ENCODE data around the gene LGALS3. TPM values are rescaled to one million over a fixed set of nuclear protein-coding genes. Genes with fewer than 3 reads are reported as not detected.
"Not testable (repeated sequence)": the region's sequence is repeated elsewhere in the genome, so short reads cannot be mapped to it uniquely, and the experiment has no call there.

Gene LGALS3
- total RNA-seq = 1,000 to 10,000 TPM in 3 of 4 donors, 100 to 1,000 TPM in 1; 388 to 2,805 (median 1,702) TPM

- in situ Hi-C loops (cut with MboI; ENCODE audit: low pct_ligation_motif_present in 1 of 4, low pct_unique_long_range_greater_than_20kb in 1 of 4, low sequenced_read_pairs in 3 of 4) = no loop called here
- Histone ChIP-seq H3K4me1 (peaks cover 21 to 69% (median 59%) of the 10 kb centered on the region in 4 donors), H3K27me3 (no peaks in the 10 kb centered on the region), H3K27ac (peak within 1 kb of the TSS; percentile 93 to 99 (median 98)), H3K36me3 (no peaks in the 10 kb centered on the region), H3K9me3 (no peaks in the 10 kb centered on the region), H3K4me3 (peak within 1 kb of the TSS; percentile 39 to 92 (median 90))
- TF ChIP-seq EP300 (IDR thresholded peaks at IDR 0.05; ENCODE audit: low read depth) (no peak), POLR2A (IDR thresholded peaks at IDR 0.05) (peak; percentile 23), POLR2AphosphoS5 (IDR thresholded peaks at IDR 0.05) (peak; percentile 50 to 94 (median 82))
- TF ChIP-seq, protein P1, sequence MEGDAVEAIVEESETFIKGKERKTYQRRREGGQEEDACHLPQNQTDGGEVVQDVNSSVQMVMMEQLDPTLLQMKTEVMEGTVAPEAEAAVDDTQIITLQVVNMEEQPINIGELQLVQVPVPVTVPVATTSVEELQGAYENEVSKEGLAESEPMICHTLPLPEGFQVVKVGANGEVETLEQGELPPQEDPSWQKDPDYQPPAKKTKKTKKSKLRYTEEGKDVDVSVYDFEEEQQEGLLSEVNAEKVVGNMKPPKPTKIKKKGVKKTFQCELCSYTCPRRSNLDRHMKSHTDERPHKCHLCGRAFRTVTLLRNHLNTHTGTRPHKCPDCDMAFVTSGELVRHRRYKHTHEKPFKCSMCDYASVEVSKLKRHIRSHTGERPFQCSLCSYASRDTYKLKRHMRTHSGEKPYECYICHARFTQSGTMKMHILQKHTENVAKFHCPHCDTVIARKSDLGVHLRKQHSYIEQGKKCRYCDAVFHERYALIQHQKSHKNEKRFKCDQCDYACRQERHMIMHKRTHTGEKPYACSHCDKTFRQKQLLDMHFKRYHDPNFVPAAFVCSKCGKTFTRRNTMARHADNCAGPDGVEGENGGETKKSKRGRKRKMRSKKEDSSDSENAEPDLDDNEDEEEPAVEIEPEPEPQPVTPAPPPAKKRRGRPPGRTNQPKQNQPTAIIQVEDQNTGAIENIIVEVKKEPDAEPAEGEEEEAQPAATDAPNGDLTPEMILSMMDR (IDR thresholded peaks at IDR 0.05) = no peak
- DNase-seq = peak; percentile 88
- WGBS, 2 donors (ENCODE audit: low coverage in 1 of 2) = 1% methylated on average over 28 of the region's 50 CpGs; no CpG with 5 or more reads in 1 of the 2 donors
- intact Hi-C loops (cut with DNase I; ENCODE audit: low total_unique reads) = no loop called here
These were observed at the start of gene LGALS3 for GRCh38 chr14:55129086-55129427. Gene LGALS3, plus strand, starts transcription at chr14:55129252. Its CDS starts 8,122 bp downstream, at chr14:55137374.

- 83% methylated on average over 6 of the region's 6 CpGs; no CpG with 5 or more reads in 1 of the 2 donors for WGBS, 2 donors (ENCODE audit: low coverage in 1 of 2)
- H3K36me3 ChIP-seq; H3K27ac ChIP-seq; H3K9me3 ChIP-seq; H3K4me3 ChIP-seq; intact Hi-C loops (cut with DNase I; ENCODE audit: low total_unique reads); DNase-seq; H3K4me1 ChIP-seq; H3K27me3 ChIP-seq: not testable (repeated sequence)
- in situ Hi-C loops (cut with MboI; ENCODE audit: low pct_ligation_motif_present in 1 of 4, low pct_unique_long_range_greater_than_20kb in 1 of 4, low sequenced_read_pairs in 3 of 4) = loop anchor here in 2 of 4 donors (10.0 kb wide), 2 partner anchors 55 to 75 kb away; no protein-coding TSS in a partner anchor
These were observed 49.1 kb upstream of the LGALS3 start for GRCh38 chr14:55079961-55080360.

DNA sequence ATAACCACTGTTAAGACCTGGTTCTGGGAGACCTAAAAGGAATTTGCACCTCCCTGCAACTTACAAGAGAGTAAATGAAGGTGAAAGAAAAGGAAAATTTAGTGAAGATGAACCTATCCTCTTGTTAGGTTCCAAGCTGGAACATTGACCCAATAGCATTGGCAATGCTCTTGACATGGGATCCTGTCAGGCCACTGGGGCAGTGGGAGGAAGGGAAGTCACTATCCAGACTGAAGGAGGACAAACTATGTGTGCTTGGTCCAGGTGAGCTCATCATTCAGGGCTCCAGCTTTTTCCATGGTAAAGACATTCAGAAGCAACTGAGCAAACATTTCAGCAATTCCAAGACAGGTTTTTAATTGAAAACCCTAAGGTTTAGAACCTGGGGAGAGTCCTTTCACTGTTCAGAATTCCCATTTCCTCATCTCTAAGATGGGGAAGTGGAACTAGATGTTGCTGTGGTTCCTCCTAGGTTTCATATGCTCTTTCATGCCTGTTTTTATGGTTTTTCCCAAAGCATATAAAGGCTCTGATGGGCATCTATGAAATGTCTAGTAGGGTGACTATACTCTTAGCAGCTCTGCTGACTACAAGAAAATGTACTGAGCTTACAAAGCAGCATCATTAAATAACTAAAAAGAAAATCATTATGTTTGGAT is 44.5 kb upstream of the LGALS3 start:
- Histone ChIP-seq H3K27me3 (no peaks in the 10 kb centered on the region), H3K36me3 (no peaks in the 10 kb centered on the region), H3K9me3 (no peaks in the 10 kb centered on the region), H3K4me1 (peaks cover 0 to 3% (median 1%) of the 10 kb centered on the region in 4 donors), H3K27ac (no peak overlapping the region), H3K4me3 (no peak overlapping the region)
- in situ Hi-C loops (cut with MboI; ENCODE audit: low pct_ligation_motif_present in 1 of 4, low pct_unique_long_range_greater_than_20kb in 1 of 4, low sequenced_read_pairs in 3 of 4) (loop anchor here in 2 of 4 donors (10.0 kb wide), 2 partner anchors 50 to 70 kb away; no protein-coding TSS in a partner anchor), intact Hi-C loops (cut with DNase I; ENCODE audit: low total_unique reads) (no loop called here)
- TF ChIP-seq POLR2AphosphoS5 (IDR thresholded peaks at IDR 0.05) (no peak), POLR2A (IDR thresholded peaks at IDR 0.05) (no peak), EP300 (IDR thresholded peaks at IDR 0.05; ENCODE audit: low read depth) (no peak)
- TF ChIP-seq, protein P1 (IDR thresholded peaks at IDR 0.05) = no peak
- no peak for DNase-seq

DNA sequence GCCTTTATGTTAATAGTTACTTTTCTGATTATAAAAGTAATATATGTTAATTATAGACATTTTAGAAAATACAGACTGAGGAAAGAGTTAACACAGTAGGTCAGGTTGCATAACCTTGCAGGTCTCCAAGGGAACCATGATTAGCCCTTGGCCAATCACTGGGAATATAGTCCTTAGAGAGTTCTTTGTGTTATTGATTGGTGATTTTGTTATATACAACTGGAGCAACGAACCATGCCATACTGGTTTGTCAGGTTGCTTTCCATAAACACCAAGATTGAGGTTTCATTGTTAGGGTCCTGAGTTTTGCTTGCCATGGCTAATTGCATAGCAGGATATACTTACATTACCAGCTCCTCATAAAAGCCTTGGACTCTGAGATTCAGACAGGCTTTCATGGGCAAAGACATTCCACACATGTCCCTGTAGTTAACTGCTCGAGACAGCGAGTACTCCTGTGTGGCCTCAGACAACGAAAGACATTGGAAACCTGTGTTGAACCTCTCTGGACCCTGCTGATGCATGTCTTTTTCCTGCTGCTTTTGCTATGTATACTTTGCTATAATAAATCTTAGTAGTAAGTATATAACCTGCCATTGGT is 43.9 kb upstream of the LGALS3 start:
- Histone ChIP-seq H3K27ac (no peak overlapping the region), H3K27me3 (no peaks in the 10 kb centered on the region), H3K4me1 (peaks cover 0 to 3% (median 1%) of the 10 kb centered on the region in 4 donors), H3K36me3 (no peaks in the 10 kb centered on the region), H3K9me3 (no peaks in the 10 kb centered on the region), H3K4me3 (no peak overlapping the region)
- in situ Hi-C loops (cut with MboI; ENCODE audit: low pct_ligation_motif_present in 1 of 4, low pct_unique_long_range_greater_than_20kb in 1 of 4, low sequenced_read_pairs in 3 of 4) (loop anchor here in 2 of 4 donors (10.0 kb wide), 2 partner anchors 50 to 70 kb away; no protein-coding TSS in a partner anchor), intact Hi-C loops (cut with DNase I; ENCODE audit: low total_unique reads) (no loop called here)
- no peak for TF ChIP-seq EP300 (IDR thresholded peaks at IDR 0.05; ENCODE audit: low read depth)
- 53 to 60% methylated on average over 4 of the region's 4 CpGs for WGBS, 2 donors (ENCODE audit: low coverage in 1 of 2)
- no peak for DNase-seq

DNA sequence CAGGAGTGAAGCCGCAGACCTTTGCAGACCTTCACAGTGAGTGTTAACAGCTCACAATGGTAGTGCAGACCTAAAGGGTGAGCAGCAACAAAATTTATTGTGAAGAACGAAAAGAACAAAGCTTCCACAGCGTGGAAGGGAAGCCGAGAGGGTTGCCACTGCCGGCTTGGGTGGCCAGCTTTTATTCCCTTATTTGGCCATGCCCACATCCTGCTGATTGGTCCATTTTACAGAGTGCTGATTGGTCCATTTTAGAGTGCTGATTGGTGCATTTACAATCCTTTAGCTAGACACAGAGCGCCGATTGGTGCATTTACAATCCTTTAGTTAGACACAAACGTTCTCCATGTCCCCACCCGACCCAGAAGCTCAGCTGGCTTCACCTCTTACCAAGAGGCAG is 42.1 kb upstream of the LGALS3 start:
- intact Hi-C loops (cut with DNase I; ENCODE audit: low total_unique reads) = no loop called here
- Histone ChIP-seq H3K4me3 (no peak overlapping the region), H3K27ac (no peak overlapping the region), H3K36me3 (no peaks in the 10 kb centered on the region), H3K9me3 (no peaks in the 10 kb centered on the region), H3K4me1 (peaks cover 0 to 16% (median 1%) of the 10 kb centered on the region in 4 donors), H3K27me3 (no peaks in the 10 kb centered on the region)
- 89 to 91% methylated on average over 7 to 9 of the region's 9 CpGs for WGBS, 2 donors (ENCODE audit: low coverage in 1 of 2)
- in situ Hi-C loops (cut with MboI; ENCODE audit: low pct_ligation_motif_present in 1 of 4, low pct_unique_long_range_greater_than_20kb in 1 of 4, low sequenced_read_pairs in 3 of 4) = loop anchor here in 2 of 4 donors (10.0 kb wide), 2 partner anchors 48 to 68 kb away; no protein-coding TSS in a partner anchor
- TF ChIP-seq POLR2A (IDR thresholded peaks at IDR 0.05) (no peak), POLR2AphosphoS5 (IDR thresholded peaks at IDR 0.05) (no peak), EP300 (IDR thresholded peaks at IDR 0.05; ENCODE audit: low read depth) (no peak)
- TF ChIP-seq, protein P1 (IDR thresholded peaks at IDR 0.05) = no peak
- no peak for DNase-seq

All from transverse colon (tissue), 4 donors.